Coronary artery (tissue), 2 donors: Measurements from ENCODE around the gene BRK1.
"Not testable (repeated sequence)": the region's sequence is repeated elsewhere in the genome, so short reads cannot be mapped to it uniquely, and the experiment has no call there.

Experiments
- DNase-seq: peaks from one replicate; pipeline ENCODE4 v3.0.0-alpha.2; 2017; ENCODE audit warnings: low spot score
- H3K27ac ChIP-seq, 2 donors: fragments of 200-600 bp; sonication (generic); one replicate each; pipeline ENCODE4 v1.5.1; 2016 to 2019
- H3K4me3 ChIP-seq: fragments of 200-600 bp; sonication (generic); 2 replicates; pipeline ENCODE4 v1.5.1; 2016; ENCODE audit warnings: mild to moderate bottlenecking, moderate library complexity
- CTCF ChIP-seq: fragments of 200-600 bp; sonication (generic); IDR thresholded peaks from one replicate; pipeline ENCODE4 v1.5.1; 2019; ENCODE audit warnings: antibody characterized with exemption

The BRK1 gene

GRCh38 chr3:10121064-10121463 lies 5.6 kb downstream of the BRK1 start:
- no peak for TF ChIP-seq CTCF
- H3K27ac ChIP-seq, result no peak overlapping the region
- no peak for DNase-seq
- H3K4me3 ChIP-seq, result no peak overlapping the region

GRCh38 chr3:10122724-10123123 lies 7.2 kb downstream of the BRK1 start:
- Histone ChIP-seq H3K4me3 (no peak overlapping the region), H3K27ac (no peak overlapping the region)
- no peak for TF ChIP-seq CTCF
- DNase-seq, result no peak

- not testable (repeated sequence) for H3K27ac ChIP-seq, H3K4me3 ChIP-seq
Observed at GRCh38 chr3:10135872-10136271, 20.4 kb downstream of the BRK1 start.

GRCh38 chr3:10136426-10137005 lies 21.0 kb downstream of the BRK1 start:
- no peak for TF ChIP-seq CTCF
- no peak for DNase-seq
- Histone ChIP-seq H3K4me3 (no peak overlapping the region), H3K27ac (no peak overlapping the region)

More at GRCh38 chr3:10135872-10136271, 20.4 kb downstream of the BRK1 start:
- DNase-seq, result not testable (repeated sequence)

- DNase-seq, result no peak
- no peak overlapping the region for H3K4me3 ChIP-seq
- H3K27ac ChIP-seq, result no peak overlapping the region
- TF ChIP-seq CTCF, result no peak
Observed at GRCh38 chr3:10137178-10137577, 21.7 kb downstream of the BRK1 start.

- Histone ChIP-seq H3K4me3 (peak overlapping the region; percentile 80), H3K27ac (peak overlapping the region; percentile 88 to 92)
- DNase-seq, result no peak
- no peak for TF ChIP-seq CTCF
Observed at GRCh38 chr3:10140996-10141546, 25.6 kb downstream of the BRK1 start.

- Histone ChIP-seq H3K4me3 (peak overlapping the region; percentile 80), H3K27ac (peak overlapping the region in 1 of 2 donors; percentile 92)
- no peak for TF ChIP-seq CTCF
- DNase-seq, result no peak
Observed at GRCh38 chr3:10142707-10143560, 27.5 kb downstream of the BRK1 start.
